RWPE1 (cell line): ENCODE measurements around the gene CEP104.
A peak's percentile ranks its signal among the peaks of the same experiment; 100 is the strongest.

Experiments used
- CTCF ChIA-PET: fragments of 350-600 bp; sonication (Branson Sonifier 250); formaldehyde crosslinking; extraction: SDS; loops from one replicate; lab custom pipeline; 2021; lab: Yijun Ruan, JAX
- POLR2A ChIA-PET: fragments of 400-600 bp; formaldehyde crosslinking; extraction: SDS; loops from one replicate; lab custom pipeline; 2020; ENCODE audit warnings: antibody characterized with exemption; ENCODE audit not compliant: low non-redundant PET; lab: Yijun Ruan, JAX
- DNase-seq: peaks from one replicate; pipeline ENCODE4 v3.0.0; 2012; ENCODE audit warnings: low spot score
- H3K27ac ChIP-seq: fragments of 450-650 bp; 2 replicates; pipeline ENCODE4 v1.5.1; 2017
- TF ChIP-seq, protein P1 (sequence below): fragments of 450-650 bp; conservative IDR thresholded peaks from 2 replicates; pipeline ENCODE4 v1.5.1; 2017; ENCODE audit warnings: low read depth, mild to moderate bottlenecking

The CEP104 gene

DNA sequence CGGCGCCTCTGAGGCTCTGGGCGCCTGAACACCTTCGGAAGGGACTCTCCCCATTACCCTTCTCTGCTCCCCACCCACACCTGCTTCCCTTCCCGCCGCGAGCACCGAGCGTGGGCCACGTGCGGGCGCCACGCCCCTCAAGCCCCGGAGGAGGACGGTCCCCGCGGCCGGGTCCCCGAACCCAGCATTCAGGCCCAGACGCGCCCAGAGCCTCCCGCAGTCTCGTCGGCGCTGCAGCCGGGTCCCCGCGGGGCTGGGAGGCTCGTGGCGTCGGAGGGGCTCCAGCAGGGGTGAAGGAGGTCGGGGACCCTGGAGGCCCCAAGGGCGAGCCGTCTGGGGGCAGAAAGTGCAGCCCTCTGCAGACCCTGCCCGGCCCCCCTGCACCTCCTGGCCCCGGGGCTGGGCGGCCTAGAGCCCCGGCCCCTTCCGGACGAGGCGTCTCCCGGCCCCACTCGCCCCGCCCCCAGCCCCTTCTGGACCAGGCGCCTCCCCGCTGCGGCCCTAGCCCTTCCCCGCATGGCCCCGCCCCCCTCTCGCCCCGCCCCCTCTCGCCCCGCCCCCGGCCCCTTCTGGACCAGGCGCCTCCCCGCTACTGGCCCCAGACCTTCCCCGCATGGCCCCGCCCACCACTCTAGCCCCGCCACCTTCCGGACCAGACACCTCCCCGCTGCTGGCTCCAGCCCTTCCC is 84.8 kb downstream of the CEP104 start:
- POLR2A ChIA-PET = no interaction called here
- CTCF ChIA-PET = no interaction called here
- DNase-seq = peak; percentile 95
- H3K27ac ChIP-seq = peak overlapping the region; percentile 42; the same call in 1 of the 2 replicates
- TF ChIP-seq, protein P1, sequence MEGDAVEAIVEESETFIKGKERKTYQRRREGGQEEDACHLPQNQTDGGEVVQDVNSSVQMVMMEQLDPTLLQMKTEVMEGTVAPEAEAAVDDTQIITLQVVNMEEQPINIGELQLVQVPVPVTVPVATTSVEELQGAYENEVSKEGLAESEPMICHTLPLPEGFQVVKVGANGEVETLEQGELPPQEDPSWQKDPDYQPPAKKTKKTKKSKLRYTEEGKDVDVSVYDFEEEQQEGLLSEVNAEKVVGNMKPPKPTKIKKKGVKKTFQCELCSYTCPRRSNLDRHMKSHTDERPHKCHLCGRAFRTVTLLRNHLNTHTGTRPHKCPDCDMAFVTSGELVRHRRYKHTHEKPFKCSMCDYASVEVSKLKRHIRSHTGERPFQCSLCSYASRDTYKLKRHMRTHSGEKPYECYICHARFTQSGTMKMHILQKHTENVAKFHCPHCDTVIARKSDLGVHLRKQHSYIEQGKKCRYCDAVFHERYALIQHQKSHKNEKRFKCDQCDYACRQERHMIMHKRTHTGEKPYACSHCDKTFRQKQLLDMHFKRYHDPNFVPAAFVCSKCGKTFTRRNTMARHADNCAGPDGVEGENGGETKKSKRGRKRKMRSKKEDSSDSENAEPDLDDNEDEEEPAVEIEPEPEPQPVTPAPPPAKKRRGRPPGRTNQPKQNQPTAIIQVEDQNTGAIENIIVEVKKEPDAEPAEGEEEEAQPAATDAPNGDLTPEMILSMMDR = no peak

DNA sequence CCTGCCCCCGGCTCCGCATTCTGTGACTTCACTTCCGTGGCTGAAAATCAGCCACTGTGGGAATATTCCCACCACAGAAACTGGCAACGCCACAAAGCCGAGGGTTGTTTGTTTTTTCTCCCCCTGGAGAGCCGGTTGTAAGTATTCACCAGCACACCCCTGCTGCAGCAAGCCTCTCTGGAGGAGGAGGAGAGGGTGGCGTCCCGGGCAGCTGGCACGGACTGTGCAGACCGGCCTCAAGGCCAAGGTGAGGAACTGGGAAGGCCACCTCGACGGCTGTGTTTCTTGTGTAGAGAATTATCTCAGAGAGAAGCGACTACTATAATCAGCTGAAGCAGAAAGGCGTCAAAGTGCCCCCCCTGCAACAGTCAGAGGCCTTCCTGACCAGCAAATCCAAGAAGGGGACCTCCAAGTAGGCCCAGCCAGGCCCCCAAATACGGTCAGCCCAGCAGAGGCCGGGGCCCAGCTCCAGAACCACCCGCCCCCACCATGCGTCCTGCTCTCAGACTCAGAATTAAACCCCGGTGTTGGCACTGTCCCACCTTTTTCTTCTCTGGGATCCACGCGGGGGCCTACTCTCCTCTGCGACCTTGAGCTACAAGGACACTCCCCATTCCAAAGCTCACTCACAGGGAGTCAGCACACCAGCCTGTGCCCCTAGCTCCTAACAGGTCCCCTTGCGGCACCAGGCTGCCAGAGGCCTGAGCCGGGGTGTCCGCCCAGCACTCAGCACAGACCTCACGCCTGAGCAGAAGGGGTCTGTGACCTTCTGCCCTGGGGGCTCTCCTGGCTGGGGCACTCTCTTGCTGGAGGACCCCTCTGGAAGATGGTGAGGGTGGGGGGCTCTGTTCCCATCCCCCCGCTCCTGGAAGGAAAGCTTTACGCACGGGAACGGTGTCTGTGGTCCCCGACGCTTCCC is 85.6 kb downstream of the CEP104 start:
- TF ChIP-seq, protein P1 = no peak
- no peak overlapping the region for H3K27ac ChIP-seq
- ChIA-PET POLR2A (no interaction called here), CTCF (no interaction called here)
- no peak for DNase-seq

GRCh38 chr1:3770047-3770765 is 86.8 kb downstream of the CEP104 start:
- POLR2A ChIA-PET = no interaction called here
- H3K27ac ChIP-seq = no peak overlapping the region
- TF ChIP-seq, protein P1 = no peak
- CTCF ChIA-PET = interaction anchor here (1.2 kb wide), 1 partner anchor 46 kb away, joined by 4 read pairs; no protein-coding TSS in a partner anchor
- no peak for DNase-seq

GRCh38 chr1:3768811-3769390 is 88.1 kb downstream of the CEP104 start:
- ChIA-PET POLR2A (interaction anchor here (1.5 kb wide), 1 partner anchor 27 kb away, joined by 5 read pairs; the partner anchor contains the start of gene LRRC47), CTCF (interaction anchor here (0.8 kb wide), 1 partner anchor 261 kb away, joined by 3 read pairs; no protein-coding TSS in a partner anchor)
- TF ChIP-seq, protein P1 = no peak
- H3K27ac ChIP-seq = no peak overlapping the region
- no peak for DNase-seq

DNA sequence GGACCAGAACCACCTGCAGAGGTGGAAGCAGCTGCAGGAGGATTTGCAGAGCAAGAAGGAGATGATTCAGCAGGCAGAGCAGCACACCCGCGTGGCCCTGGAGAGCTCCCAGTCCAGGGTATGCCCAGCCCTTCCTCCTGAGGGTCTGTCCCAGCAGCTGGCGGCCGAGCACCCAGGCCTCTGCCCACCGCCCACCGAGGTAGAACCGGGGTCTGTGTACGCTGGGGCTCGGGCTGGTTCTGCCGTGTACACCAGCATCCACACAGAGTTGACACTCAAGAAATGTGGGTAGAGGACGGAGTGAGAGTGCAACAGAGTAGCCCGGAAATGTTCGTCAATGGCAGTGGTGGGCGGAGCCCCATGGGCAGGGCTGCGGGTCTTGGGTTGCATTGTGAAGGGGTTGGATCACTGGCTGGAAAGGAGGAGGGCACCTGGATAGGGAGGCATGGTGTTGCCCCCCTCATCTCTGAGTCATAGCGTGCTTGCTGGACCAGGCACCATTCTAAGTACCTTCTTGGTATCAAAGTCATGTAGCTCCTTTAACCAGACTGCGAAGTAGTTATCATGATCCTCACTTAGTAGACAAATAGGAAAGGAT is 89.6 kb downstream of the CEP104 start:
- TF ChIP-seq, protein P1 = no peak
- H3K27ac ChIP-seq = no peak overlapping the region
- ChIA-PET CTCF (interaction anchor here (1.0 kb wide), 1 partner anchor 26 kb away, joined by 3 read pairs; no protein-coding TSS in a partner anchor), POLR2A (interaction anchor here (1.5 kb wide), 1 partner anchor 29 kb away, joined by 5 read pairs; the partner anchor contains the start of gene LRRC47)
- no peak for DNase-seq
